ENCODE measurements around the gene MARCHF7. TPM values are rescaled to one million over a fixed set of nuclear protein-coding genes. Genes with fewer than 3 reads are reported as not detected.

MARCHF7 gene
- total and polyA plus RNA-seq, 2 of the 13 experiments (the other 11 are each of a cell fraction or from before 2014, with no cell fraction given) = 32.8 to 88.5 TPM

GRCh38 chr2:159760326-159760725 is 48.0 kb downstream of the MARCHF7 start:
- H3K27me3 ChIP-seq (ENCODE audit: control insufficient read depth in 1 of 2, insufficient read depth in 2 of 2, low read length in 2 of 2) = no peaks in the 10 kb centered on the region
- H4K20me1 ChIP-seq (ENCODE audit: insufficient read depth, low read length) = no peaks in the 10 kb centered on the region; the same call in 1 of the 2 replicates
- no peak for ATAC-seq
- ChIA-PET POLR2A (no interaction called here), CTCF (ENCODE audit: low intra/inter-chr PET ratio, low total read pairs) (no interaction called here)
- H3K9me3 ChIP-seq (ENCODE audit: low read length) = no peaks in the 10 kb centered on the region
- DNase-seq (ENCODE audit: low spot score) = no peak
- in situ Hi-C loops (cut with HindIII; ENCODE audit: extremely low pct_ligation_motif_present, low pct_unique_long_range_greater_than_20kb) (no loop called here), intact Hi-C loops (cut with micrococcal nuclease; ENCODE audit: unreplicated experiment) (no loop called here)
- no peak for FAIRE-seq
- no peaks in the 10 kb centered on the region for H3K79me2 ChIP-seq (ENCODE audit: insufficient read depth, low read length)
- H3K36me3 ChIP-seq (replicated peaks in 1 of 2; ENCODE audit: control insufficient read depth in 1 of 2, insufficient read depth in 2 of 2, low read length in 2 of 2) = peaks cover 20 to 83% of the 10 kb centered on the region in 2 experiments
- H3K4me2 ChIP-seq (ENCODE audit: low read depth, low read length) = no peak overlapping the region
- no peak overlapping the region for H3K4me3 ChIP-seq (replicated peaks in 1 of 3; ENCODE audit: insufficient read depth in 1 of 3, low read depth in 2 of 3, low read length in 3 of 3)
- H2AFZ ChIP-seq (ENCODE audit: low read length) = no peak overlapping the region
- no peak overlapping the region for H3K9ac ChIP-seq (ENCODE audit: insufficient read depth, low read depth, low read length)
- TF ChIP-seq AGO2 (optimal IDR thresholded peaks at IDR 0.05; ENCODE audit: low read depth, low read length) (no peak), GTF3A (CRISPR knock-in tag; conservative IDR thresholded peaks at IDR 0.05) (no peak), ZSCAN25 (CRISPR knock-in tag; IDR thresholded peaks at IDR 0.05) (no peak), RFX5 (IDR thresholded peaks at IDR 0.05; ENCODE audit: low read depth, low read length) (no peak), ZFP82 (CRISPR knock-in tag; IDR thresholded peaks at IDR 0.05; ENCODE audit: borderline replicate concordance) (no peak), RBM22 (optimal IDR thresholded peaks at IDR 0.05; ENCODE audit: low read length) (no peak), ADNP (CRISPR knock-in tag; IDR thresholded peaks at IDR 0.05) (no peak), ZNF121 (CRISPR knock-in tag; IDR thresholded peaks at IDR 0.05) (no peak), KLF9 (CRISPR knock-in tag; IDR thresholded peaks at IDR 0.05; ENCODE audit: low read depth) (no peak), PHF8 (CRISPR knock-in tag; IDR thresholded peaks at IDR 0.05) (no peak), ZEB1 (IDR thresholded peaks at IDR 0.05; ENCODE audit: insufficient replicate concordance, low read depth) (no peak), KDM6A (CRISPR knock-in tag; IDR thresholded peaks at IDR 0.05; ENCODE audit: low read depth) (no peak)
- TF ChIP-seq, protein P1, sequence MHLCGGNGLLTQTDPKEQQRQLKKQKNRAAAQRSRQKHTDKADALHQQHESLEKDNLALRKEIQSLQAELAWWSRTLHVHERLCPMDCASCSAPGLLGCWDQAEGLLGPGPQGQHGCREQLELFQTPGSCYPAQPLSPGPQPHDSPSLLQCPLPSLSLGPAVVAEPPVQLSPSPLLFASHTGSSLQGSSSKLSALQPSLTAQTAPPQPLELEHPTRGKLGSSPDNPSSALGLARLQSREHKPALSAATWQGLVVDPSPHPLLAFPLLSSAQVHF (CRISPR knock-in tag; IDR thresholded peaks at IDR 0.05) = no peak
- BruUV-seq (replicated peaks) = no TSS peak
- no peaks in the 10 kb centered on the region for H3K4me1 ChIP-seq (ENCODE audit: insufficient read depth, low read length)
- no peak overlapping the region for H3K27ac ChIP-seq (ENCODE audit: extremely low read length, insufficient read depth, low read length)
